Peyer's patch (tissue), 4 donors: Measurements from ENCODE around the gene ZNF32. TPM values are rescaled to one million over a fixed set of nuclear protein-coding genes. Genes with fewer than 3 reads are reported as not detected.

ENCODE experiments used
- DNase-seq, 3 donors: peaks; one replicate each; pipeline ENCODE4 v3.0.0-alpha.2; 2017 to 2019
- H3K27ac ChIP-seq, 4 donors: fragments of 200-600 bp; sonication (generic); one replicate each; pipeline ENCODE4 v1.5.1; 2016 to 2019
- H3K27me3 ChIP-seq, 2 donors: fragments of 200-600 bp; sonication (generic); one replicate each; pipeline ENCODE4 v1.5.1; 2019
- H3K36me3 ChIP-seq, 3 donors: fragments of 200-600 bp; sonication (generic); one replicate each; pipeline ENCODE4 v1.5.1; 2016 to 2019
- H3K4me1 ChIP-seq, 4 donors: fragments of 200-600 bp; sonication (generic); one replicate each; pipeline ENCODE4 v1.5.1; 2016 to 2019
- H3K4me3 ChIP-seq, 4 donors: fragments of 200-600 bp; sonication (generic); 1 replicate in 3 of 4; 2 replicates in 1 of 4; pipeline ENCODE4 v1.5.1; 2016 to 2019; ENCODE audit warnings: mild to moderate bottlenecking in 1 of 4
- H3K9me3 ChIP-seq, 4 donors: fragments of 200-600 bp; sonication (generic); one replicate each; pipeline ENCODE4 v1.5.1; 2016 to 2019; ENCODE audit warnings: mild to moderate bottlenecking in 1 of 4
- CTCF ChIP-seq, 6 experiments: fragments of 450-650 bp in 4 of 6; fragments of 200-600 bp in 2 of 6; sonication (generic) in 1 of 6; IDR thresholded peaks; one replicate each; pipeline ENCODE4 v1.5.1; 2017 to 2019; ENCODE audit warnings: antibody characterized with exemption in 6 of 6, mild to moderate bottlenecking in 3 of 6, moderate library complexity in 1 of 6
- POLR2A ChIP-seq, 2 donors: fragments of 450-650 bp; IDR thresholded peaks; one replicate each; pipeline ENCODE4 v1.5.1; 2017; ENCODE audit warnings: antibody characterized with exemption in 2 of 2, mild to moderate bottlenecking in 2 of 2, moderate library complexity in 2 of 2
- total RNA-seq, 4 donors: library from RNA; depleted of rRNA; stranded (reverse); fragments of >200 nt; gene quantifications; one replicate each; pipeline ENCODE4 v1.1.0, GENCODE V29; 2016

The ZNF32 gene
- total RNA-seq, 4 donors from 2014 or later = 19.3 to 51.2 (median 23.1) TPM

- no peak overlapping the region for H3K27ac ChIP-seq
- H3K9me3 ChIP-seq = peaks cover 0 to 3% (median 0%) of the 10 kb centered on the region in 4 donors
- H3K27me3 ChIP-seq = no peaks in the 10 kb centered on the region
- H3K4me1 ChIP-seq = no peaks in the 10 kb centered on the region
- no peak for TF ChIP-seq POLR2A (IDR thresholded peaks at IDR 0.05)
- TF ChIP-seq CTCF (IDR thresholded peaks at IDR 0.05) = no peak
- no peak overlapping the region for H3K4me3 ChIP-seq
- H3K36me3 ChIP-seq = no peaks in the 10 kb centered on the region
- DNase-seq = no peak
Observed at GRCh38 chr10:43628956-43629355, 19.7 kb downstream of the ZNF32 start.

GRCh38 chr10:43627942-43628341, 20.7 kb downstream of the ZNF32 start:
- Histone ChIP-seq H3K36me3 (no peaks in the 10 kb centered on the region), H3K9me3 (no peaks in the 10 kb centered on the region), H3K27me3 (no peaks in the 10 kb centered on the region), H3K4me1 (no peaks in the 10 kb centered on the region), H3K27ac (no peak overlapping the region), H3K4me3 (no peak overlapping the region)
- no peak for DNase-seq
- TF ChIP-seq CTCF (IDR thresholded peaks at IDR 0.05) (no peak), POLR2A (IDR thresholded peaks at IDR 0.05) (no peak)

GRCh38 chr10:43623351-43623750, 25.3 kb downstream of the ZNF32 start:
- Histone ChIP-seq H3K36me3 (no peaks in the 10 kb centered on the region), H3K4me1 (no peaks in the 10 kb centered on the region), H3K9me3 (no peaks in the 10 kb centered on the region), H3K27me3 (no peaks in the 10 kb centered on the region), H3K27ac (no peak overlapping the region), H3K4me3 (peak overlapping the region in 1 of 4 donors; percentile 0)
- TF ChIP-seq CTCF (IDR thresholded peaks at IDR 0.05) (no peak), POLR2A (IDR thresholded peaks at IDR 0.05) (no peak)
- DNase-seq = no peak

GRCh38 chr10:43622038-43622437, 26.6 kb downstream of the ZNF32 start:
- DNase-seq = no peak
- Histone ChIP-seq H3K27me3 (no peaks in the 10 kb centered on the region), H3K4me3 (no peak overlapping the region), H3K27ac (no peak overlapping the region), H3K36me3 (peaks cover 0 to under 1% (median 0%) of the 10 kb centered on the region in 3 donors), H3K4me1 (no peaks in the 10 kb centered on the region), H3K9me3 (peaks cover 0 to 4% (median under 1%) of the 10 kb centered on the region in 4 donors)
- TF ChIP-seq CTCF (IDR thresholded peaks at IDR 0.05) = no peak
- TF ChIP-seq POLR2A (IDR thresholded peaks at IDR 0.05) = no peak

- Histone ChIP-seq H3K36me3 (peaks cover 0 to 21% (median 0%) of the 10 kb centered on the region in 3 donors), H3K27ac (no peak overlapping the region), H3K27me3 (no peaks in the 10 kb centered on the region), H3K4me3 (no peak overlapping the region), H3K9me3 (peaks cover 0 to 19% (median 4%) of the 10 kb centered on the region in 4 donors), H3K4me1 (no peaks in the 10 kb centered on the region)
- DNase-seq = no peak
- TF ChIP-seq POLR2A (IDR thresholded peaks at IDR 0.05) (no peak), CTCF (IDR thresholded peaks at IDR 0.05) (no peak)
Observed at GRCh38 chr10:43619368-43619767, 29.3 kb downstream of the ZNF32 start.
